ENCODE data around the gene AGAP1.
A peak's percentile ranks its signal among the peaks of the same experiment; 100 is the strongest.

The AGAP1 gene

DNA sequence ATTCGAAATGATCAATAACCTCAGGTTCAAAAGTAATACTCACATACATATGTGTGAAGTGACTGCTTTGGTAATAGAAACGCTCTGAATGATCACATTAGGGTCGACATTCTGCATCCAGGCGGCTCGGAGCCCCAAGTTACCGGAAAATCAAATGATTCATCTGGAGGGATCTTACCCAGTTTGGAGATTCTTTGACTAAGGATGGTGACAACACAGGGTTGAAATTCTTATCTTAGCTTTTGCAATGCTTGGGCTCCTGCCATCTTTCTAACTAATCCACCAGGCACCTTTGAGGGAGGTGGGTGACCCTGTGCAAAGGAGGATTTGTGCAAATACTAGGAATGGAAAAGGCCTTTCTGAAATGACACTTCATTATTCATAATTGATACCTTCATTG lies 663.5 kb downstream of the AGAP1 start:
- DNase-seq, result no peak

DNA sequence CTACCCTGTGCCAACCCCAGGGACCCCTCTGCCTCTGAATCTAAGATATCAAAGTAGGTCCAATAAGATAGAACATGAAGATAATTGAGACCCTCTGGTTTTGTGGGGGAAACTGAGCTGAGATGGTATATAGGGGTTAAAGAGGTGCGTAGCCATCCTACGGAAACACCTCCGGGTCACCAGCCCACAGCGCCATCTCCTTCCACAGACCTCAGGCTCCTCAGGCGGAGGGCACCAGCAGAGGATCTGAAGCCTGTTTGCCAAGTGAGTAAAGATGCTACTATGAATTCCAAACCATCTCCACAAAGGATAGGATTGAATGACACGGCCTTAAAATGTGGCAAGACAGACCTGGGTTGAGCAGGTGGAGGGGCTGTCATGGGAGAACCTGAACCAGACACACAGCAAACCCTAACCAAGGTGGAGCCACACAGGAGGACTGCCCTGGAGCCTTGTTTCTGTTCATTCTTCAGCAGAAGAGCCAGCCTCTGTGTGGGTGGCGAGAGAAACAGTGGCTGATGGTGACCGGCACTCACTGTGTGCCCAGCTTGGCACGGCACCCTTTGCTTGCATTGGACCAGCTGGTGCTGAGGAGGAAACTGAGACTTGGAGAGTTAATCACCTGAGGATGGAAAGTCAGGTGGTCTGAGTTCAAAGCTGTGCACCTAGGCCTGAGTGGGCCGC lies 664.1 kb downstream of the AGAP1 start:
- DNase-seq, result no peak

DNA sequence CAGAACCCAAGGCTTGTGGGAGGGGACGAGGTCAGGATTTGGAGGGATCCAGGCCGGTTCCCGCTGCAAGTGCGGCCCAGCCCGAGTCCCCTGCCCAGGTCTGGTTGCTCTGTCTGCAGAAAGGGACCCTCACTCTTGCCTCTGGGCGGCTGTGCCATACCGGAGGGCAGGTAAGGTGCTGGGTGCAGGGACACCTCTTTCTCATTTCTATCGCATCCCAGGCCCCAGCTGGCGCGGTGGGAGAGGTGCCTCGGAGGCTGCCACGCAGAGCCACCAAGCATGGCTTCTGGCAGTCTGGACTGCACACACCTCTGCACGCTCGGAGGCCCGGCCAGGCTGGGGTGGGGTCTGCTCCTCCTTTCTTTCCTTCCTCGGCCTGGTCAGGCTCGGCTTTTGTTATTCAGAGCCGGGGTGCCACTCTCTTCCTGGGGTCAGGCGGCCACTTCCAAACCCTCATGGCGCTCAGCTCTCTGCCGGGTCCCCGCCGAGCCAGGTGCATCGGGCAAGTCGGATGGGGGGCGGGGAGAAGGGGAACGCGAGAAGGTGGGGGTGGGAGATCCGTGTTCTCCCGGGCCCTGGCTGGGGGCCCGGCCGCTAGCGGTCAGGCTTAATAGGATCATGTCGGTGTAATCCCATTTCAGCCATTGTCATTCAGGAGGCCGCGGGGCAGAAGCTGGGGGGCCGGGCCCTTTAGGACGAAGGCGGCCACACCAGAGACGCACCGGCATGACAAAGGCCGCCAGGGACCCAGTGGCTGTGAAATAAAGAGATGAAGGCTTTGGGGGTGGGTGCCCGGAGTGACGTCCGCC lies 665.3 kb downstream of the AGAP1 start:
- no peak for DNase-seq

DNA sequence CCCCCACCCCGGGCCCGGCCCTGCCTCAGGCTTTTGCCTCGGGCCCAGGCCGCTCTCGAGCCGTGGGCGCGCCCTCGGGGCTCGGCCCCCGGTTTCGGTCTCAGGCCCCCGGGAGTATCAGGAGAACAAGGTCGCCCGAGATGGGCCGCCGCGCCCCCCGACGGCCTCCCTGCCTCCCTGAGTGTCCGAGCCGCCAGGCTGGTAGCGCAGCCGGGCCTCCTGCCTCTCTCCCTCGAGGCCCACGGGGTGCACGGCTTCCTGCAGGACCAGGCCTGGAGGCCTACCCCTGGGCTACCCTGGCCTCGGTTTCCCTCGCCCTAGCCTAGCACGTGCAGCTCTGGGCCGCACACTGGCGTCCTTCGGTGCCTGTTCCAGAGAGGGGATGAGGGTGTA lies 665.9 kb downstream of the AGAP1 start:
- no peak for DNase-seq

DNA sequence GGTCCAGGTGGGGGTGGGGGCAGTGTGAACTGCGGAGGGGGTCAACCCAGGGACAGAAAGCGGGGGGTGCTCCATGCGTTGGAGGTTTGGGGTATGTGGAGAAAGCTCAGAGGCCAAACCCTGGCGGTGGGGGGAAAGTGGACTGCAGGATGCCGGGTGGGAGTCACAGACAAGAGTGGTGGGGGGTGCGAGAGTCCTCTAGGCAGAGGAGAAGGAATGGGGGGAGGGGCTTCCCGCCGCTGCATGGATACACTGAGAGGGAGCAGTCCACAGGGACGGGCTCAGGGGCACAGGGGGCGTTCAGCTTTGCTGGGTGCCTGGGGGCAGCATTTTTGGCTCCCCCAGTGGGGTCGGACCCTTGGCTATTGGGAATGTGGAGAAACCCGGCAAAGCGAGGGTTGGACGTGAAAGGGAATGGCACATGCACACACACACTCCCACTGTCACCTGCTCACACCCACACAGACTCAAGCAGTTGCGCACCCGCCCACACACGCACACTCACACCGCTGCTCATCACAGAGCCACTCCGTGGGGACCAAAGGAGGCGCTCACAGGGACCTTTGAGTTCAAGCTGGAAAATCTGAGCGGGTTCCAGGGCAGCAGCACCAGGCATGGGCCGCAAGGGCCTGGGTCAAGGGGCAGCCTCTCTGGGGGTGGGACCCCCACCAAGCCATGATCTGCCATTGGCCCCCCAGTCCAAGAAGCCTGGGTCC lies 666.7 kb downstream of the AGAP1 start:
- no peak for DNase-seq

DNA sequence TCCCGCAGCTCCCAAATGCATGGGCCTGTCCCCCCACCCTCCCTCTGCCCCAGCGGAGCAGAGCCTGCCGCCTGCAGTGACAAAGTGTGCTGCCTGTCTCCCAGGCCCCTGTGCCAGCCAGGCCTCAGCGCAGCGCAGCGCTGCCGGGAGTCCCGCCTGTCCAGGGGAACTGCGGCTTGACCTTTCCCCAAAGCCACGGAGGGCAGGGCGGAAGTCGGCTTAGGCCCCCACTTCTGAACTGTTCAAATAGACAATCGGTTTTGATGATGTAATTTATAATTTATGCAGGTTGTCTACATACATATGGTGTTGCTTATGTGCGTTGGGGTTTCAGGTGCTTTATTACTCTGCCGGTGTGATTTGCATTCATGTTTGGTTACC lies 667.2 kb downstream of the AGAP1 start:
- no peak for DNase-seq

DNA sequence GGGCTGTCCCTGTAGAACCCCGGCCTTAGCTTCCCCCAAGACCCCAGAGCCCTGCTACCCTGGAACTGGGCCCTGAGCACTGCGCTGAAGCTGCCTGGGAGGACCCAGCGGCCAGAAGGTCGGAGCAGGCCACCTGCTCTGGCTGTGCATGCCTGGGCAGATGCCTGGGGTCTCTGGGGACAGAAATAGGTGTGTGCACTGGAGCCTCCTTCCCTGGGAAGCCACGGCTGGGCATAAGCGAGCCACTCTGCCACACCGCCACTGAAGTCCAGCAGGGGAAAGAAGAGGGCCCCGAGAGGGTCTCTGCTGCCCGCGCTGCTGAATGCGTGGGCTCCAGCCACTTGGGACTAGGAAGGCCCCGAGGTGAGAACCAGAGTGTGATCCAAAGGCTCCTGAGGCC lies 667.7 kb downstream of the AGAP1 start:
- DNase-seq, result no peak

DNA sequence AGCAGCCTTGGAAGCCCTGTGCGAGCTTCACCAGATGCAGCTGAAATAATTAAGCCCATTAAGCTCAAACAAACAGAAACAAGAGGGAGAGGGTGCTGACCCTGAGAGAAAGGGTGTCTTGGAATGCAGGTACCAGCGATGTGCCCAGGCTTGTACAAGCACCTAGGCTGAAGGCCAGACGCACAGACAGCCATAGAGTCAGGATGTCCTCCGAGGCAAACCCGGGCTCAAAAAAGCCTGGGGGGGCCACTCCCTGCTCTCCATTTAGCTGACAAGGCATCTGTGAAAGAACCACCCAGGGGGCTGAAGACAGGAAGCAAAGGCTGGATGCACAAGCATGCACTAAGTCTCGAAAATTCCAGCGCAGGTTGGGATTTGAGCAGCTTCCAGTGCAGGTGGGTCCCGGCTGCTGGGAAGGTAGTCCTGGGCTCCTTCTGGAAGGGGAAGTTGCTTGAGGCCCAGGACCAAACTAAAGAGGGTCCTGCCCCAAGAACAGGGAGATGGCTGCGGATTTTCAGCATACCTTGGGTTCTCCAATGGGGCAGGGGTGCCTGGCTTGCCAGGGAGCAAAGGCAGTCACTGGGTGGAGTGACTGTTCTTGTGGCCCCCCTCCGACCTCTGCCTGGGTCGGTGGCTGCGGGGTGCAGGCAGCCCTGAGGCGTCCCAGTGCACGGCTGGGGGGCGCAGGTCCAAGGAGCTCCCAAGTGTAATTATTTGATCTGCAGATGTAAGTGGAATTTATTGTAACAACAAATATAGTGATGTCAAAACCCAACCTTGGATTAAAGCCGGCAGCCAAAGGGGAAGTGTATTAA lies 668.4 kb downstream of the AGAP1 start:
- DNase-seq, result no peak

DNA sequence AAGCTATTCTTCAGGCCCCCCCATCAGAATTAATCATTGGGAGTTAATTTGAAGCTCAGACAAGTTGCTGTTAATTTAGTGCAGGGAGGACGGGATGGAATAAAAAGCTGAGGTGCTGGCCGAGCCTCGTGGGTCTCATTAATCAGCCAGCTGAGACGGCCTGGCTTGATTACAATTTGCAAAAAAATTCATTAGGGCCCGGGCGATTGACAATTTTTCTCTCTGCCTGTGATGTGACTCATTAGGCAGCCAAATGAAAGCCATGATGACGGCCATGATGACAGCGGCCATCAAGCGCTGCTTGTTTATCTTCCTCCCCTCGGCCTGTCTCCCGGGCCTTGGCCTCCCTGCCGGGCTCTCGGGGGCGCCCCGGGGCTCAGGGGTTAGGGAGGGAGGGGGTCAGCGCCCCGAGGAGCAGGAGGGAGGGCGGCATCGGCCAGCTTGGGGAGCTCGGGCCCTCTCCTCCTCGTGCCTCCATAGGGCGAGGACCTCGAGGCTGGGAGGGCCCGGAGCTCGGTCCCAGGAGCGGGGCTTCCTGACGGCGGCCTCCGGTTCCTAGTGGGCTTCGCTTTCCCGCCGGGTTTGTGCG lies 669.1 kb downstream of the AGAP1 start:
- DNase-seq, result no peak

DNA sequence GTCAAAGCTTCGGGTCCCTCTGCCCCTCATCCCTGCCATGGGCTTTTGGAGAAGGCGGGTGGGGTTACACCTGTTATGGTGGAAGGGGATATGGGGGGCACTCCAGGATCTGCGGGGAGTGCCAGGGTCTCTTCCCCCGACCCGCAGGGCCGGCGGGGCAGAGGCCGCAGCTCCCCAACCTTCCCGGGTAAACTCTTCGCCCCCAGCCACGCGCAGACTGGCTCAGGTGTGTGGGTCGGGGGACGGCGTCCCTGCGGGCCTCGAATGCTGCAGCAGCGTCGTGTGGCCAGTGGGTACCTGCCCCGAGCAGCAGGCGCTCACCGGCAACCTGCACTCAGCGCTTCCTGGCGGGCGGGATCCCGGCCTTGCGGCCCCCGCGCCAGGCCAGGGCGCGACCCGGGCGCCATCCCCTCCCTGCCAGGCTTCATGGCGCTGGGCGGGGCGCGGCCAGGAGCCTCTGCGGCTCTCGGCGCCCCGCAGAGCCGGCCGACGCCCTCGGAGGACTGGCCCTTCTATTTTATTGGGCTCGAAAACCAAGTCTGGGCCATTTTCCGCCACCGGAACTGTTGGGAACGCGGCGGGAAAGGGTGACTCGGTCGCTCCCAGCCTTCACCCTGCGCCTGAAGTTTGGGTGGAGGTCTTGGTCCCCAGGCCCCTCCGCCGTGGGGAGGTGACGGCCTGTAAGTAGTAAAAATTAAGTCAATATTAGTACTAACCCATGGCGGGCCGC lies 669.8 kb downstream of the AGAP1 start:
- no peak for DNase-seq

DNA sequence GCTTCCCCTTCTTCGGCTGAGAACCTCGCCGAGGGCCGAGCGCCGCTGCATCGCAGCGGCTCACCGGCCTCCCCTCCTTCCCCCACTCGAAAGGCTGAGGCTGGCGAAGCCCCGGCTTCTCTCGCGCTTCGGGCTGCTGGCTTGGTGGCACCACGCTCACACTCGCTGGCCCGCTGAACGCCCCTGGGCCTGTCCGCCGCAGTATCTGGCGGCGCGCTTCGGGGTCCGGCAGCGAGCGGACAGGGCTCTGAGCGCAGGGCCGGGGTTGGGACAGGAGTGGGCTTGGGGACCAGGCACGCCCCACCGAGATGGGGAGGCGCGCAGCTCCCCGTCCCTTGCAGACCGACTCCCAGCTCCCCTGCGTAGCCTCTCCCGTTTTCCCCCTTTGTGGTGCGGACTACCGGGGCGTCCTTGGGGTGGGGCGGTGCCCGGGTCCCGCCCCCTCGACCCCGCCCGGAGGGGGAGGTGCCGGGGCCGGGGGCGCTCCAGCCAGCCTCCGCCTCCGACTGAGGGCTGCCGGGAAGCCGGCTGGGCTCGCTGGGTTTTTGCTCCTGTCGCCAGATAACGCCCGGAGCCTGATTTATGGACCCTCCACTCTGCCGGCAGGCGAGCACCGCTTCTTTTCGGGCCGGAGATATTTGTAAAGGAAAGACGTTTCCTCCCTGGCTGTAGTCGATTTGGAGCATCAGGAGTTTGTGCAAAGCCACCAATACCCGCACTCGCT lies 670.5 kb downstream of the AGAP1 start:
- no peak for DNase-seq

DNA sequence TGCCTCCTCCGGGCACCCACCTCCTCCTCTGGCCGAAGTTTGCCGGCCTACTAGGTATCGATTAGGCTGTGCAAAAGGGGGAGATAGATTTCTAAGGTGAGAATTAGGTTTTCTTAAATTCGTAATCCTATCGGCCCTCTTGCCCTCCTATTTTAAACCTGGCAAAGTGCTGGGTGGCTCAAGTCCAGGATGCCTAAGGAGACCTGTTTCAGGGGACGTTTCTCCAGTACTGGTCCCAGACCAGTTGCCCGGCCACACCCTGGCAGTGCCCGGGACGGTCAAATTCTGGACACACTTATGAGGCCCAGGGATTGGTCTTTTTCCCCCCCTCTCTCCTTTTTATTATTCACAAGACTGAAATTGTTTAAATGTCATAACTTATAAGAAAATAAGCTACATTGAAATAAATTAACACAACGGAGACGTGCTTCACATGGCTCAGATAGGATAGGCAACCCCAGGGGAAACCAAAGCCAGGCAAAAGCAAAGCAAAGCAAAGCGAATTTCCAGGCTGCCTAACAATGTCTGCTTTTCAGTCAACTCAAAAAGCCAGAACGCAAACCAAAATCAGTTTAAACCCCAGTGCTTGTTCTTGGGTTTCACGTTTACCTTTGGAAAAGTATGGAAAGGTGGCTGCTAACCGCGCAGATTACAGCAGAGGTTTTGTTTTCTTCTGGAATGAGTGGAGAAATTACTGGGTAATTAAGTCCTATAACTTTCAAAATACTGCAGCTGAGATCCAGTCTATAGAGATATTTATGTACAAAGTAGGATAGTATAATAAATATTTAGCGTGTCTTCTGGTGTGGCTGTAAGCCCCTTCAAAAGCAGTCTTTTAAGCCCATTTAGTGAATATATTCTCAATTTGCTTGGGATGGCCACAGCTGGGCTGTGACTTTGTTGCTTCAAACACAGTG lies 671.3 kb downstream of the AGAP1 start:
- no peak for DNase-seq

DNA sequence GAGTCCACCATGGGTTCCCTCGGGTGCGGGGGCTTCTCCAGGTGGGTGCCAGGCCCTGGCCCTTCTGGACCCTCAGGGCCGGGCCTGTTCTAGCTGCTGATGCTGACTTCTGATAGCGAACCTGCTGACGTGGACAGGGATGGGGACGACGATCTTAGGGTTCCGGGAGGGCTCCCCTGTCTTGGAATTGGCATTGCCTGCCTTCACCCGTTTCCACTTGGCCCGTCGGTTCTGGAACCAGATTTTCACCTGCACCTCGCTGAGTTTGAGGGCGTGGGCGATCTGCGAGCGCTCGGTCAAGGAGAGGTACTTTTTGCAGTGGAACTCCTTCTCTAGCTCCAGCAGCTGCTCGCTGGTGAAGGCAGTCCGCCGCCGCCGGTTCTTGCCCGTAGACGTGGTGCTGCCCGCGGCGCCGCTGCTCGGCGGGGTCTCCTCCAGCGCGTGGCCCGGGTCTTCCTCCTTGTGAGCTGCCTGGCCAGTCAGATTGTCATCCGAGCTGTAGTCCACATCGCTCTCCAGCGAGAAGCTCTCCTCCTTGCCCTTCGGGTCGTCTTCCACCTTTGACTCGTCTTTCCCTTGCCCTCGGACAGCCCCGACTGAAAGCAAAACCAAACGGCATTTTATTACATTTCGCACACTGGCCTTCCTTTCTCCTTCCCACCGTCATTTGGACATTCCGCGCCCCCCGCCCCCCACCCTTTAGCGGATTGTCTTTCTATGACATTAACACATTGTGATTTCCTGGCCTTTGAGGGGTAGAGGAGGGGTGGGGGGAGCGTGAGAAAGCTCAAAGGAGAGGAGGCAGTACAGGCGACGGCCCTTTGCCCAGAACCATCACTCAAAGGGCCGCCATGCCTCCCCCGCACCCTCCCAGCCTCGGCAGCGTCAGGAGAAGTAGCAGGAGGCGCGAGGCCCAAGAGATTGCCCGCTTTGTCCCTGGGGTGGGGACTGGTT lies 672.3 kb downstream of the AGAP1 start:
- DNase-seq, result no peak

DNA sequence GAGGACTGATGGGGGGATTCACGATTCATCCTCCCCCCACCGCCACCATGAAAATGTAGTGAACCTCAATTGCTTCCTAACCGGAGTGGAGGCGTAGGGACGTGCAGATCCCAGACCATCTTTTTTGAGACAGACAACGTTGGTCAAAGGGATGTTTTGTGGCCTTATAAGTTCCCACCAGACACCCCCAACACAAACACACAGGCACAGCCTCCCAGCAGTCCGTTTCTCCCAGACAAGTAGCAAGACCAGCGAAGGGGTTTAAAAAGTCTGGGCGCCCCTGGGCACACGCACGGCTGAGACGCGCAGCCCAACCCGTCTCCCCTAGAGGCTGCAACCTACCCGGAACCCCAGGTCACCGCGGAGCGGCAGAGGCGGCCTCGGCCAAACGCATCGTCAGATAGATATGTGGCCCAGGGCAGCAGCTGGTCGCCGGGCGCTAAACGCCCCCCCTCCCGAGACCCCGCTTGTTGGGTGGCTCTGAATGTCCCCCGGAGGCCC lies 673.0 kb downstream of the AGAP1 start:
- no peak for DNase-seq

DNA sequence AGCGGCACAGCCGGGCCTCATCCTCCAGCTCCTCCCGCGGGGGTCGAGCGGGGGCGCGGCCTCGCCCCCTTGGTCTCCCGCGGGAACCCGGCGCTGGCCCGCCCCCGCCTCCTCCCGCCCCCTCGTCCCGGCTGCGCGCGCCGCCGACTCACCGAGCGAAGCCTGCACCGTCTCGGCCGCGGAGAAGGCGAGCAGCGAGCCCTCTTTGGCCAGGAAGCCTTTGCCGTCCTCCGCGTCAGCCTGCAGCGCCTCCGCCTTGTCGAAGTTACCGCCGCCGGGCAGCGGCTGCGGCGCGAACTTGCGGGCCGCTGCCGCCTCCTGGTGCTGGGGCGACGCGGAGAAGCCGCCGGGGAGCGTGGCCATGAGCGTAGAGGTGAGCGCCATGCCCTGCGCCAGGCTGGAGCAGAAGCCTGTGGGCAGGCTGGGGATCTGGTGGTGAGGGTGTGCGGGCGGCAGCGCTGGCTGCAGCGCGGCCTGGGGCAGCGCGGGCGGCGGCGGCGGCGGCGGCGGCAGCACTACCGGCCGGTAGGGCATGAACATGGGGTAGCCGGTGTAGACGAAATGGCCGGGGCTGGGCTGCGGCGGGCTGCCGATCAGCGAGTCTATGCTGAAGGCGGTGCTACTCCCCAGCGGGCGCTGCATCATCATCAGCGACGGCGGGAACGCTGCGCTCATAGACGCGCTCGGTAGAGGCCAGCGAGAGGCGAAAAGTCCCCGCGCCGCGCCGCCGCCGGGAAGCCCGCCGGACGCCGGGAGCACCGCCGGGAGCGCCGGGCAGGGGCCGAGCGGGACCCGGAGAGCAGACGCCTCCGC lies 673.7 kb downstream of the AGAP1 start:
- DNase-seq, result peak in 1 of 5 experiments; percentile 25

DNA sequence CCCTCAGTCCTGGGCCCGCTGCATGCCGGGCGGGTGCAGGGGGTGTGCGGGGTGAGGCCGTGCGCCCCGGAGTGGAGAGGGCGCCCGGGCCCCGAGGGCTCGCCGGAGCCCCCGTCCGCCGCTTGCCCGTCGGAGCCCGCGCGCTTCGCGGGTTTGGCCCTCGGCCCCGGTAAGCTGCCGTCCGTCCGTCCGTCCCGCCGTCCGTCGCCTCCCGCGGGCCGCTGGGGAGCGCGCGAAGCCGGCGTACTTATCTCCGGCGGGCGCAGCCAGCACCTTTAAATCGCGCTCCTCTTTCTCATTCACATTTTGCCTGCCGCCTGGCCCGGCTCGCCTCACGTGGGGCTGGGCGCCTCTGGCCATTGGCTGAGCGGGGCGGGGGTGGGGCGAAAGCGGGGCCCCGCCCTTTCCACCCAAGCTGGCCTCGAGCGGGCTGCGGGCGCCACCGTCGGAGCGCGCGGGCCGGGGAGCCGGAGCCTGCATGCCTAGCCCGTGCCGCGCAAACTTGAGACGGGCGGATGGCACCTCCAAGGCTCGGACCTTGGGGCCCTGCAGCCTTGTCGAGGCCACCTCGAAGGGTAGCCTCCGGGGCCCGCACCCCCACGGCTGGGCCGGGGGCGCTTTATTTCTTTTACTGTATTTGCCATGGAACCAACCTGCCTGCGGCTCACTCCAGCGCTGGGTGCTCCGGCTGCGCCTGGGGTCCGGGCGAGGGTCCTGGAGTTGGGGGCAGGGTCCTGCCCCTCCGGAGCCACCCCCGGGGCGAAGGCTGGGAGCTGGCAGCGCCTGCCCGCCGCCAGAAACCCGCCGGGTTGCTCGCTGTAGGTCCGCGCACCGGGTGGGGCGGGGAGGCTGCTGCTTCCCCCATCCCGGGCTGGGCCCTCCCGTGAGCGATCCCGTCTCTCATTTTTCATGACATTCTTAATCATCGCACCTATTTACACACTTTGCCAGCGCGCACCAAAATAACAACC lies 674.6 kb downstream of the AGAP1 start, which contains the start of gene GBX2:
TSS of gene GBX2 (minus strand) at position 277 of the 971 bp plus-strand sequence. CDS start 415 bp downstream, outside the sequence.
- DNase-seq, result peak in 1 of 5 experiments; percentile 25

Data from T-helper 2 cell (primary cell).